Left cardiac atrium (tissue), 4 donors: ENCODE results near the gene HEBP1. TPM values are rescaled to one million over a fixed set of nuclear protein-coding genes. Genes with fewer than 3 reads are reported as not detected.
"Not testable (repeated sequence)": the region's sequence is repeated elsewhere in the genome, so short reads cannot be mapped to it uniquely, and the experiment has no call there.

ENCODE experiments used
- ATAC-seq, 2 donors: fragments of 200-7000 bp; cut with Tn5 transposase; one replicate each; pipeline ENCODE4 v1.9.1; 2020; ENCODE audit warnings: mild to moderate bottlenecking in 2 of 2, moderate library complexity in 2 of 2
- DNase-seq: peaks from one replicate; pipeline ENCODE4 v3.0.0-alpha.2; 2020
- intact Hi-C, 2 donors: fragments of 100-400 bp; cut with DNase I; formaldehyde crosslinking; loops; one replicate each; pipeline versions ENCODE4 v1.14.1 to v1.15.1; 2022 to 2023
- long read RNA-seq: library from polyadenylated mRNA; unstranded; transcript quantifications from one replicate; pipeline ENCODE4 v2.0.0, GENCODE V29; 2021
- total RNA-seq, 2 donors: library from RNA; stranded (reverse); fragmentation: NEBNext Ultra II Directional; extraction: Animal tissue kit (Norgen Biotek cat#: 25700); gene quantifications; one replicate each; pipeline ENCODE4 v1.2.1, GENCODE V29; 2021
- donor health status: DM: no; HTN: yes; CAD: no.
- donor health status: DM: no; HTN: yes; CAD: no; lungs with severe emphysema.
- donor health status: DM: yes; HTN: yes; CAD: no.
- donor health status: Dilated cardiomyopathy.

HEBP1 gene
- 10 to 100 TPM; 57.5 to 65.1 TPM for total RNA-seq
- long read RNA-seq, transcript HEBP1-201 (4 exons, 1,173 nt), result major isoform, 26 of 27 reads
- long read RNA-seq, partial matches to known transcripts, result 0 of 27 reads
- long read RNA-seq, other reads (novel, unspliced or antisense), result 1 of 27 reads

DNA sequence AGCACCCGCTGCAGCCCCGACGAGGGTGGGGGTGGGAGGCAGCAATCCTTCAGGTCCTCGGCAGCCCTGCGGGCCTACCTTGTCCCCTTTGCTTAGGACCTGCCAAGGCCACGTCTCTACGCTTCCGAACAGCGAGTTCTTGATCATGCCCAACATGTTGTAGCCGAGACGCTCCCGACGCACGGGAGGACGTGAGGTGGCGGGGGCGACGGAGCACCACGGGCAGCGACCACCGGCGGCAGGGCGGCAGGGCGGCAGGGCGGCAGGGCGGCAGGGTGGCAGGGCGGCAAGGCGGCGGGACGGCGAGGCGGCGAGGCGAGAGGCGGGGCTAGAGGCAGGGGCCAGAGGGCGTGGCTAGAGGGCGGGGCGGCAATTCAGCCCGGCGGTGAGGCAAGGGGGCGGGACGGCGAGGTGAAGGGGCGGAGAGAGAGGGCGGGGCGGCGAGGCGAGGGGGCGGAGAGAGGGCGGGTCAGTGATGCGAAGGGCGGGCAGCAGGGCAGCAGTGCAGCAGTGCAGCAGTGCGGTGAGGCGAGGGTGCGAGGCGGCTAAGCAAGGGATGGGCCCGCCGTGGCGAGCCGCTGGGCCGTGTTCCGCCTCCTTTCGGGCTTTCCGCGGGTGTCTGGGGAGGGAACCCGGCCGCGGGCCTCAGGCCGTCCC lies at the start of gene HEBP1:
HEBP1 (minus strand) TSS at position 307 of the 657 bp plus-strand sequence; CDS start at position 156, 151 bp downstream.
- peak; percentile 95 to 97 for ATAC-seq
- intact Hi-C loops, result loop anchor here in 1 of 2 donors (5.0 to 10.0 kb wide), 2 partner anchors 95 to 212 kb away; no protein-coding TSS in a partner anchor

GRCh38 chr12:13049816-13050215 lies 49.8 kb upstream of the HEBP1 start:
- DNase-seq (peak; percentile 36), ATAC-seq (peak in 1 of 2 donors; percentile 57)
- intact Hi-C loops, result no loop called here

More for the DNA sequence above, at the start of gene HEBP1:
- peak; percentile 96 for DNase-seq

DNA sequence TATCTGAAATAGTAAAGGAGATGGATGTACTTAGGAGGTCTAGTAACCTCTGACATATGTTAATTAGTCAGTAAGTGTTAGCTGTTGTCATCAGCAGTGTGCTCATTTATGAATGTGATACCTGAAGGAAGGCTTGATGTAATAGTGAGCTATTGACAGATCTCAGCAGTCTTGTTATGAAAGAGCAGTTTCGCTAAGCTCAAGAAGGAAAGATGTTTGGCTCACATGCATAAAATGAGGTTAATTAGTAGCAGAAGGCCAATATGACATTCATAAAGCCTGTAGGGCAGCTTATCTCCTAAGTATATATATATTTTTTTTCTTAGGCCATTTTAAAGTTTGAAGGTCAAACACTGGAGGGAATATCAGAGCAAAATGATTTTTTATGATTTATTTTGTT lies 46.9 kb upstream of the HEBP1 start:
- no peak for DNase-seq
- no peak for ATAC-seq
- intact Hi-C loops, result no loop called here

- intact Hi-C loops, result no loop called here
Measured at GRCh38 chr12:13045816-13046215, 45.8 kb upstream of the HEBP1 start.

DNA sequence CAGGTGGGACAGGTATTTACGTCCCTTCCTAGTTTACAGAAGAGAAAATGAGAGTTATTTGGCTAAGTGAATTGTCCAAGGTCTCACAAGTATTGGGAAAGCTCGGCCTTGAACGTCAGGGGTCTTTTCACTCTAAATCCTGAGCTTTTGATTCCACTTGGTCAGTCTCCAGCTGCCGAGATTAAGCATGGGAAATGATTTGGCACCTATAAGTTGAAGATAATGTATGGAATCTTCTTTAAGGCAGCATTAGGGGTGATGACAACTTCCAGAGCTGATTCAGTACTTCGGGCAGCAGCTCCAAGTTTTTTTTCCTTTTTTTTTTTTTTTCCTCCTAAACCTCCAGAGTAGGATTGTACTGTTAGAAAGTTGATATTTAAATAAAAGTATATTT lies 44.8 kb upstream of the HEBP1 start:
- ATAC-seq (no peak), DNase-seq (no peak)
- intact Hi-C loops, result no loop called here

More at GRCh38 chr12:13045816-13046215, 45.8 kb upstream of the HEBP1 start:
- DNase-seq (no peak), ATAC-seq (no peak)

GRCh38 chr12:13044002-13044905 lies 44.2 kb upstream of the HEBP1 start, which contains the start of gene FAM234B:
FAM234B (plus strand) TSS chr12:13044381; CDS start chr12:13044404, 23 bp downstream.
- ATAC-seq, result peak; percentile 98 to 99

GRCh38 chr12:13042666-13043230 lies 42.7 kb upstream of the HEBP1 start:
- intact Hi-C loops, result no loop called here
- DNase-seq, result no peak
- ATAC-seq, result no peak

More at GRCh38 chr12:13044002-13044905, 44.2 kb upstream of the HEBP1 start, which contains the start of gene FAM234B:
- intact Hi-C loops, result no loop called here
- peak; percentile 88 for DNase-seq

GRCh38 chr12:13041224-13041623 lies 41.2 kb upstream of the HEBP1 start:
- intact Hi-C loops, result no loop called here
- ATAC-seq (no peak), DNase-seq (no peak)

DNA sequence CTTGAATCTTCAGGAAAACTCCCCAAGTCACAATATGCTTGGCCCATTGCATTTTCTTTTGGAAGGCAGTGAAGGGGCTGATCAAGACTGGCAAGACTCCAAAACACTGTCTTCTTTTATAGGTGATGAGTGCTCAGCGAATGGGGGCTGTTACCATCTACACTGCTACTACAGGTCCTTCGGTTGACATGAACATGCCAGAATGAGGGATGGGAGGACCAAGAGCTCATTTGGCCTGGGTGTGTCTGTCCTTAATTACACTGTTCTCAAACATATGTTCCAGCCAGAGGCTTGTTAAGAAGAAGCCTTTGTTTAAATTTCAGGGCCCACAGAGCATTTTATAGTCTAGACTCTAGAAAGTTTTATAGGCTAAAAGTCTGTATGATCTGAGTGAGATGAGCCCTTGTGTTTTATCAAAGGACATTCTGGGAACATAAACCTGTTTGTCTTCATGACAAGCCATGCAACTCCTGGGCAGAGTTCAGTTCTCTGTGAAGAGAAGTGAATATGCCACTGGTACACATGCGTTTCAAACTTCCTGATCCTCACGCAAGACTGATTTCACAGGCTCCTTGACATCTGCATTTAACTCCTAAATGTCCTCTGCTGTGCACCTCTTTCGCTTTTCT lies 39.4 kb upstream of the HEBP1 start:
- ATAC-seq (no peak), DNase-seq (no peak)
- intact Hi-C loops, result no loop called here

GRCh38 chr12:13038491-13039161 lies 38.6 kb upstream of the HEBP1 start:
- DNase-seq (no peak), ATAC-seq (peak in 1 of 2 donors; percentile 86)
- intact Hi-C loops, result no loop called here

DNA sequence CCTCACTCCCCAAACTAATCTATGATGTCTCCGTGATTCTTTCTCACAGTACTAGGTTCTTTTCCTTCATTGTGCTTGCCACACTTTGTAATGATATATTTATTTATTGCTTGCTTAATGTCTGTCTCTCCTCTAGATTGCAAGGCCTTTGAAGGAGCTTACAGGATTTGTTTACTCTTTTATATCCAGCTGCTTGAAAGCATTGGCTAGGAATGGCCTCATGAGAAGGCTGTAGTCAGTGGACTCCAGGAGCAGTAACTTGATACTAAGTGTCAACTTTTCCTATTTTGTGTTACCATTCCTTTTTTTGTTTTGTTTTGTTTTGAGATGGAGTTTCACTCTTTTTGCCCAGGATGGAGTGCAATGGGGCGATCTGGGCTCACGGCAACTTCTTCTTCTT lies 36.8 kb upstream of the HEBP1 start:
- DNase-seq (no peak), ATAC-seq (no peak)
- intact Hi-C loops, result no loop called here

DNA sequence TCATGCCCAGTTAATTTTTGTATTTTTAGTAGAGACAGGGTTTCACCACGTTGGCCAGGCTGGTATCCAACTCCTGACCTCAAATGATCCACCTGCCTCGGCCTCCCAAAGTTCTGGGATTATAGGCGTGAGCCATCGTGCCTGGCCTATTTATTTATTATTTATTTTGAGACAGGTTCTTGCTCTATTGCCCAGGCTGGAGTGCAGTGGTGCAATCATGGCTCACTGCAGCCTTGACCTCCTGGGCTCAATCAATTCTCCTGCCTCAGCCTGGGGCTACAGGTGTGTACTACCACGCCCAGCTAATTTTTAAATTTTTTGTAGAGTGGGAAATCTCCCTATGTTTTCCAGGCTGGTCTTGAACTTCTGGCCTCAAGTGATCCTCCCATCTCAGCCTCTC lies 35.3 kb upstream of the HEBP1 start:
- ATAC-seq, result not testable (repeated sequence)

DNA sequence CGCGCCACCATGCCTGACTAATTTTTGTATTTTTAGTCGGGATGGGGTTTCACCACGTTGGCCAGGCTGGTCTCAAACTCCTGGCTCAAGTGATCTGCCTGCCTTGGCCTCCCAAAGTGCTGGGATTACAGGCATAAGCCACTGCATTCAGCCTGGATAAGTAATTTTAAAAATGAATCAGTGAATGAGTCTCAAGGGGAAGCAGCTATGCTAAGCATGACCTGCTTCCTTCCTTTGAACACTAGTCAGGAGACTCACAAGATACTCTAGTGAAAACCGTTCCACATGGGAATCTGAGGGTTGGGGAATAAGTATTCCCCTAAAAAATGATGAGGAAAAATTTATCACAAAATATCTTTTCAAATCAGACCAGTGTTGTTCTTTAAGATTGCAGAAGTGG lies 33.4 kb upstream of the HEBP1 start:
- no peak for DNase-seq
- intact Hi-C loops, result no loop called here
- ATAC-seq, result no peak

More for the DNA sequence above, 35.3 kb upstream of the HEBP1 start:
- DNase-seq, intact Hi-C loops: not testable (repeated sequence)

DNA sequence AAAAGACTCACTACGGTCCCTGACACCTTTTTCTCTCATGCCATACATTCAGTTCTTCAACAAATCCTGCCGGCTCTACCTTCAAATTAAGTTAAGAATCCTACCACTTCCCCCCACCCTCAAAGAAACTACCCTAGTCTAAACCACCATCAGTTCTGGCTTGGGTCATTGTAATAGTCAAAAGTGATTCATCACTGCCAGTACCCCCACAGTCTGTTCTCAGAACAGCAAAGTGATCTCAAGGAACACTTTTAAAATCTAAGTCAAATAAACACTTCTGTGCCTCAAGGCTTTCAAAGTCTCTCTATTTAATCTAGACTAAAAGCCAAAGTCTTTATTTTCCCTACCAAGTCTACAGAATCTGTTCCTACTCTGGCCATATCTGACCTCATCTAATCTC lies 32.1 kb upstream of the HEBP1 start:
- intact Hi-C loops, result no loop called here

GRCh38 chr12:13030541-13031291 lies 30.7 kb upstream of the HEBP1 start:
- intact Hi-C loops, result no loop called here
- DNase-seq (no peak), ATAC-seq (no peak)

More for the DNA sequence above, 32.1 kb upstream of the HEBP1 start:
- DNase-seq (no peak), ATAC-seq (no peak)

DNA sequence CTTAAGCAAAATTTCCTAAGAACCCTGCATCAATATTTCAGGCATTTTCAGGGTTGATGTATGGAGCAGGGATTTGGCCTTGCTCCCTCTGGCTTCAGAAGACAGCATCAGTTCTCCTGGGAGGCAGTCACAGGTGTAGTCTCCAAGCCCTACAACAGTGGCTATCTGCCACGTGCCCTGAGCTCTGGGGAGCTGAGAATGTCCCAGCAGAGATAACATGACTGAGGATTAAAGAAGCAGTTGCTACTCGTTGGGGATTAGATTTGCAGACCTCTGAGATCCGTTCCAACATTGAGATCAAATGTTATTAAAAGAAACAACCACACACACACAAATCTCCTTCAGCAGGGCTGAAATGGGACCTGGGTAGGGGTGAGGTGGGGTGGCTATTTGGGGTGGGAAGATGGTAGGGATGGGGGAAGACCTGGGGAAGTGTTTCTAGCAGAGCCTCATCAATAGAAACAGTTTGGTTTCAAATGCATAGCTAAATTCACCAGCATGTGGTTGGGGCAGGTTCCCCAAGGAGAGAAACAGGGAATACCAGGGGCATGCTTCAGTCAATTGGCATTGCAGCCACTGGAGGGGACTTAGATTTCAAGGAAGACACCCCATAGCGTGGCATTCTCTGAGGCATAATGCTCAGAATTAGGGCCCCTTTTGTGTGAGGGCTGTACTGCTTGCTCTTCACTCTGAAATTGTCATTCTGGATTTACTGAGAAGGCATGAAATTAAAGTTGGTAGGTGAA lies 28.9 kb upstream of the HEBP1 start:
- no peak for ATAC-seq
- intact Hi-C loops, result no loop called here

GRCh38 chr12:13027508-13027907 lies 27.4 kb upstream of the HEBP1 start:
- intact Hi-C loops, result no loop called here
- ATAC-seq (no peak), DNase-seq (no peak)

More for the DNA sequence above, 28.9 kb upstream of the HEBP1 start:
- DNase-seq, result no peak
